Cortex of kidney (tissue), 1 donor: Measurements from ENCODE around the gene TFDP2.
"Not testable (repeated sequence)": the region's sequence is repeated elsewhere in the genome, so short reads cannot be mapped to it uniquely, and the experiment has no call there.

Experiments
- DNase-seq: peaks from one replicate; lab custom pipeline; 2025; lab: John Stamatoyannopoulos, UW

TFDP2 gene

DNA sequence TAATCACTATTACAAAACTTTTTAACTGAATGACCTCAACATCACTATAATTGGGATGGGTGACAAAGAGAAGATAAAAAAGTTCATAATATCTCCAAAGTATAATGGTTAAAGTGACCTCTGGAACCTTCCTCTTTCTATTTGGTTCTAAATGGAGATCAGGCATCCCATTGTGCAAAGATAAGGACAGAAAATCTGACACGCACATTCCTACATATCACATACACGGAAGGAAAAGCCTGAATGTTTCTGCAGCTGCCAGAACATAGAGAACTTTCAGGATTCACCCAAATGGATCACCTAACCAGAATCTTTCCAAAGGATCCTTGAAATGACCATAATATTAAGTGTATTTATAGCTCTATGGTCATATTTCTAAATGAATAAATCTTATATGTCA, 128.2 kb downstream of the TFDP2 start:
- no peak for DNase-seq

DNA sequence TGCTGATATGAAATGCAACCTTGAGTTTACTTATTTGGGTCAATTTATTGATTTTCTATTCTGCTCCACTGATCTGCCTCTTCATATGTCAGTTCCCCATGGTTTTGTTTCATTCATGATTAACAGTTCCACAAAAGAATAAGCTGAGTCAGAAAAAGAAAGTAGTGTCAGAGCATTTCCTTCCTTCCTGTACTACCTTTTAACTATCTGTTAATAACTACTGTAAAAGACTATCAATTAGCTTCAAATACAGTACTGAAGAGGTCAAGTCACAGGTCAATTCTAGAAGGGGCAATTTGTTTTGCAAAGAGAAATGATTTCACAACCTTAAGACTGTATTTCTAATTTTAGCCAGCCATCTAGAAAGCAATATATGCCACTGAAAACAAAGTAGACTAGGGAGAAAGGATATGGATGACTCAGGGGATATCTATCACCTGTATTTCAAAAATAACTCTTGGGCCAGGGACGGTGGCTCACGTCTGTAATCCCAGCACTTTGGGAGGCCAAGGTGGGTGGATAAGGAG, 129.5 kb downstream of the TFDP2 start:
- no peak for DNase-seq

DNA sequence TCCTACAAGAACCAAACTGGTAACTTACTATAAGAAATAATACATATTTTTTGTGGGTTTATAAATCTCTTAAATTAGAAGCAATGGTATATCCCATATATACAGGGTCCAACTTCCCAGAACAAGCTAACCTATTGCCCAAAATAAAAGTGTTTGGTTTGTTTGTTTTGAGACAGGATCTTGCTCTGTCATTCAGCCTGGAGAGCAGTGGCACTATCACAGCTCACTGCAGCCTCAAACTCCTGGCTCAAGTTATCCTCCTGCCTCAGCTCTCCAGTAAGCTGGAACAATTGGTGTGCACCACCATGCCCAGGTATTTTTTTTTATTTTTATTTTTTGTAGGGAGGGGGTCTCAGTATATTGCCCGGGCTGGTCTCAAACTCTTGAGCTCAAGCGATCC, 135.4 kb downstream of the TFDP2 start:
- no peak for DNase-seq

- DNase-seq, result no peak
Observed at GRCh38 chr3:142013326-142013980, 135.9 kb downstream of the TFDP2 start.

DNA sequence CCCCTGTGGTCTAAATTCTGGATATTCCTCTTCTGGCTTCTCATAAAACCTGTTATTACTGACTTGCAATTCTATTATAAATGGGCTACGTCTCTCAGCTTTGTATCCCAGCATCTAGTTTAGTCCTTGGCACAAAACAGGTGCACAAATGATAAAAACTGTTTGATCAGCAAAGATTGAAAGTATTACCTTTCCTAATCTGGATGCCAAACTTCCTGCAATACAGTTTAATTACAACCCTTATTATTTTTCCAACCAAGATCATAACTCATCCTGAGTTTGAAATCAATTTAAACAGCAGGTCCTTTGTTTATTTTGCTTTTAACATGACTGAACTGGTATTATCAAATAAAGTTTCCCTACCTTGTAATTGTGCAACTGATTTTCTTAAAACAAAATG, 140.3 kb downstream of the TFDP2 start:
- DNase-seq, result no peak

DNA sequence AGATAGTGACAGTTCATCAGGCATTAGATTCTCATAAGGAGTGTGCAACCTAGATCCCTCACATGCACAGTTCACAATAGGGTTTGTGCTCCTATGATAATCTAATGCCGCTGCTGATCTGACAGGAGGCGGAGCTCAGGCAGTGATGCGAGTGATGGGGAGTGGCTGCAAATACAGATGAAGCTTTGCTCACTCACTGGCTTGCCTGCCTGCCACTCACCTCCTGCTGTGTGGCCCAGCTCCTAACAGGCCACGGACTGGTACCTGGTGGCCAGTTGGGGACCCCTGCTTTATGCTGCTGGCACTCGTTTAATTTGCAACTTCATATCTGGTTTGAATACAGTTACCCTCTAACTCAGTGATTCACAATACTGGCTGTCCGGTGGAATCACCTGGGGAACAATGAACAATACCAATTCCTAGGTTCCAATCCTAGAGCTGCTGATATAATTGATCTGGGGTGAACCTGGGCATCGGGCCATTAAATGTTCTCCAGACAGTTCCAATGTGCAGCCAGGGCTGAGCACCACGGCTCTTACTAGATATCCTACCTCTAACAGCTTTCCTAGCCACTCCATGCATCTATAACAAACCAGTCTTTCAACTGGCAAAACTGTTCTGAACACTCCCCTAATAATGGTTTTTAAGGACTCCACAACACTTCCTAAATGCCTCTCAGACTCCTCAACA, 141.5 kb downstream of the TFDP2 start:
- DNase-seq, result no peak

- DNase-seq, result not testable (repeated sequence)
Observed at GRCh38 chr3:142004957-142005356, 144.4 kb downstream of the TFDP2 start.

GRCh38 chr3:142004025-142004424, 145.3 kb downstream of the TFDP2 start:
- no peak for DNase-seq

DNA sequence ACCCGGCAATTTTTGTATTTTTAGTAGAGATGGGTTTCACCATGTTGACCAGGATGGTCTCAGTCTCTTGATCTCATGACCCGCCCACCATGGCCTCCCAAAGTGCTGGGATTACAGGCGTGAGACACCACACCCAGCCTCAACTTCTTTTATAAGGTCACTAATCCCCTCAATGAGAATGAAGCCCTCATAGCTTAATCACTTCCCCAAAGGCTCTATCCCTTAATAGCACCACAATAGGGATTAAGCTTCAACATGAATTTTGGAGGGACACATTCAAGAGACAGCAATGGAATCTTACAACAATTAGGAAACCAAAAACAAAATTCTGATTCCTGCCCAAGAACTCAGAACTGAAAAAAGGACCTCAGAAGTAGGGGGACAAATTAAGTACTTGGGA, 146.1 kb downstream of the TFDP2 start:
- no peak for DNase-seq

GRCh38 chr3:142000325-142000870, 148.9 kb downstream of the TFDP2 start:
- DNase-seq, result no peak

GRCh38 chr3:141998669-141999290, 150.6 kb downstream of the TFDP2 start:
- DNase-seq, result no peak

GRCh38 chr3:141996437-141996836, 152.9 kb downstream of the TFDP2 start:
- no peak for DNase-seq

GRCh38 chr3:141994856-141995255, 154.5 kb downstream of the TFDP2 start:
- no peak for DNase-seq

DNA sequence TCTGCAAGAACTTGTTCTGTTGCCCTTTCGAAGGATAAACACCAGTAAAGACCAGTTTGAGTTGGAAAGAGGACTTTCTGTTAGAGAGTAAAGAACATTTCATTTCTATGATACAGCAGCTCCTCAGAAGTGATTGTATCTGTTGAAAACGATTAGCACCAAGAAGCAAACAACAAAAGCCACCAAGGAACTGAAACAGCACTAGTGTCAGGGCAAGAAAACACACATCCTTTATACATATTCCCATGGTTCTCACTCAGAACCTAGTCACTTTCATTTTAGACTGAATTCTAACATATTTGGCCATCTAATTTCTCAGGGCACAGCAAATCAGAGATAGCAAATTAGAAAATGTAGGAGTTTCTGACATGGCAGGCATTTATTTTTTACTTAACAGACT, 156.8 kb downstream of the TFDP2 start:
- DNase-seq, result no peak

DNA sequence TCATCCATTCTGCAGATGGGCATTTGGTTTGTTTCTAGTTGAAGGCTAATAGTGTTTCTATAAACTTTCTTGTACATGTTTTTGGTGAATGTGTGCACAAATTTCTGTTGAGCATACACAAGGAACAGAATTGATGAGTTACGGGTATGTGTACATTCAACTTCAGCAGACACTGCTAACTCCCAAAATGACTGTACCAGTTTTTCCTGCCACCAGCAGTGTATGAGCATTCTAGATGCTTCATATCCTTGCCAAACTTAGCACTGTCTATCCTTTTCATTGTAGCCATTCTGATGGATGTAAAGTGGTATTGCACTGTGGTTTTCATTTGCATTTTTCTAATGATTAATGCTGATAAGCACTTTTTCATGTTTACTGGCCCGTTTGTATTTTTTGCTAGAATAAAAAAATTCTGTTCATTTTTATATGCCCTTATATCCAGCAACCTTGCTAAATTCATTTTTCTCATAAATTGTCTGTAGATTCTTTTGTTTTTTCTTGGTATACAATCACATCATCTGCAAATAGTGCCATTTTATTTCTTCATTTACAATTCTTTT, 162.7 kb downstream of the TFDP2 start:
- DNase-seq, result no peak

DNA sequence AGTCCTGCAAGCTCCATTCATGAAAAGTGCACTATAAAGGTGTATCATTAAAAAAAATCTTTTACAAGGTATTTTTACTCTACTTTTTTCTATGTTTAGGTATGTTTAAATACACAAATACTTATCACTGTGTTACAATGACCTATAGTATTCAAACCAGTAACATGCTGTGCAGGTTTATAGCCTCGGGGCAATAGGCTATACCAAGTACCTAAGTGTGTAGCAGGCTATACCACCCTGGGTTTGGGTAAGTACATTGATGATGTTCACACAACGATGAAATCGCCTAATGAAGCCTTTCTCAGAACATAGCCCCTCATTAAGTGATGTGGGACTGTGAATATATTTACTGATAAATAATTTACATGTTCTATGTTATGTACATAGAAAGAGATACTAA, 168.3 kb downstream of the TFDP2 start:
- no peak for DNase-seq

GRCh38 chr3:141979050-141979671, 170.2 kb downstream of the TFDP2 start:
- no peak for DNase-seq

- DNase-seq, result not testable (repeated sequence)
Observed at GRCh38 chr3:141974777-141975176, 174.6 kb downstream of the TFDP2 start.

DNA sequence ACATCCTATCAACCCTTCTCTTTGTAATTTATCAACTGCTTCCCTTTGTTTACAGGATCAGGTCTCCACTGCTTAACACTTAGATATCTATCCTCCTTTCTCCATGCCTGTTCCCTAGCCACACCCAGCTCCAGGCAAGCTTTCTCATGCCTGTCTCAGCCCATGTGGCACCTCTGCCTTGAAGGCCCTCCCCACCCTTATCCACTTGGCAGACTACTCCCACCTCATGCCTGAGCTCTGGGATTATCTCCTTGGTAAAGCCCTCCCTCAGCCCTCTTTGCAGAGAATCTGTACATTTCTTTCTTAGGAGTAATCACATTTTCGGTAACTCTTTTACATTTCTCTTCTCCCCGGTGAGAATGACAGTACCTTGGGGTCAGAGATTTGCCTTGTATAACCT, 176.9 kb downstream of the TFDP2 start:
- no peak for DNase-seq

DNA sequence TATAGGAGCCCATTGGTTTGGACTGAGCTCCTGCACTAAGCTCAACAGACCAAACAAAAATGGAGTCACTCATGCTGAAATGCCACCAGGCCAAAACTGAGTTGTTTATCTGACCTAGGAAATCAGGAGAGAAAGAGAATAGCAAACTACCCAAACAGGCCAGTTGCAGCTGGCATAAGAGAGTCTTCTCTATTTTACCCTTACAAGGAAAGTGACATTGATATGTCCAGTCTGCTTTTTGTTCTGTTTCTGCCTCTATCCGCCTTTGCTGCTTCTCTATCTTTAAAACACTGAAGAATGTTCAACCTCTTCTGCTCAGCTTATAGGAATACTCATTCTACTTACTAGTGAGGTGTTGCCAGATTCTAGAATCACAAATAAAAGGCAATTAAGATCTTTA, 177.8 kb downstream of the TFDP2 start:
- DNase-seq, result no peak

- DNase-seq, result no peak
Observed at GRCh38 chr3:141969711-141970110, 179.6 kb downstream of the TFDP2 start.

- DNase-seq, result no peak
Observed at GRCh38 chr3:141965471-141965870, 183.9 kb downstream of the TFDP2 start.
